IPS-11a (cell line): ENCODE measurements around the gene NR2F2.

Source experiments
- H3K4me3 ChIP-seq: one replicate; pipeline ENCODE4 v1.5.1; 2013; ENCODE audit warnings: low read depth, low read length, control low read depth

Gene NR2F2

DNA sequence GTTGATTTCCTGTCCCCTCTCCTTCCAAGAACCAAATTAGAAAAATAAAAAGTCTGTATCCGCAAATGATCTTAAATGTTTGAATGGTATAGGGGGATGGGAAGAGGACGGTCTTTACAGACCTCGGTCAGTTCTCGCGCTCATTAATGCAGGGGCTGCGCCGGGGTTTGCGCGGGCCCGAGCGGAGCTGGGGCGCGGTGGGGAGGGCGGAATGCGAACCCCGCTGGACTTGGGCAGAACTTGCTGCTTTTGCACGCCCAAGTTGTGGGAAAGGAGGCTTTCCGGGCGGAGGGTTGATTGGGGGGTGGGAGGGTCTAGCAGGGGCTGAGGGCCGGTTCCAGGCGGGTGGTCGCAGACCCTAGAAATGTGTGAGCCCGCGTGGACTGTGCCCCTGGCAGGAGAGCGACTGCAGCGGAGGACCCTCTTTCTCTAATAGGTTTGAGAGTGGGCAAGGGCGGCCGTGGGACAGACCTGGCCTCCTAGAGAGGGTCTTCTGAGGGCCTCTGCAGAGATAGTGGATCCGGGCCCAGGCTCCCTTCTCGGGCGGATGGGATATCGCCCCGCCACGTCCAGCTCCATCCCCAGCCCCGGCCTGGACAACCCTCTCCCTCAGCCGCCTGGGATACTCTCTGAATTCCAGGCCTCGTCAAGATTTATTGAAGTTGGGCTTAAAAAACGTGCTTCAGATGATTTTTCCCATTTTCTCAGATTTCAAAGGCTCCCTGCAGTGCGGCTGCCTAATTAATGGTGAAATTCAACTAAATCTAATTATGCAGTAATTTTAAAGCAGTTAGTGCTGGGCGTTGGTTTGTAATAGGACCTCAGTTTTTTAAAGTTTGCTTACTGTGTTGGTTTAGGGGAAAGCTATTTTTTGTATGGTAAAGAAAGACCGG, 11.3 kb downstream of the NR2F2 start:
- H3K4me3 ChIP-seq = peak overlapping the region; percentile 35

GRCh38 chr15:96342406-96343112, 12.1 kb downstream of the NR2F2 start:
- H3K4me3 ChIP-seq = no peak overlapping the region

- H3K4me3 ChIP-seq = no peak overlapping the region
Measured at GRCh38 chr15:96343113-96344059, 12.9 kb downstream of the NR2F2 start.

- H3K4me3 ChIP-seq = no peak overlapping the region
Measured at GRCh38 chr15:96344060-96344705, 13.7 kb downstream of the NR2F2 start.

- no peak overlapping the region for H3K4me3 ChIP-seq
Measured at GRCh38 chr15:96344706-96345559, 14.4 kb downstream of the NR2F2 start.

DNA sequence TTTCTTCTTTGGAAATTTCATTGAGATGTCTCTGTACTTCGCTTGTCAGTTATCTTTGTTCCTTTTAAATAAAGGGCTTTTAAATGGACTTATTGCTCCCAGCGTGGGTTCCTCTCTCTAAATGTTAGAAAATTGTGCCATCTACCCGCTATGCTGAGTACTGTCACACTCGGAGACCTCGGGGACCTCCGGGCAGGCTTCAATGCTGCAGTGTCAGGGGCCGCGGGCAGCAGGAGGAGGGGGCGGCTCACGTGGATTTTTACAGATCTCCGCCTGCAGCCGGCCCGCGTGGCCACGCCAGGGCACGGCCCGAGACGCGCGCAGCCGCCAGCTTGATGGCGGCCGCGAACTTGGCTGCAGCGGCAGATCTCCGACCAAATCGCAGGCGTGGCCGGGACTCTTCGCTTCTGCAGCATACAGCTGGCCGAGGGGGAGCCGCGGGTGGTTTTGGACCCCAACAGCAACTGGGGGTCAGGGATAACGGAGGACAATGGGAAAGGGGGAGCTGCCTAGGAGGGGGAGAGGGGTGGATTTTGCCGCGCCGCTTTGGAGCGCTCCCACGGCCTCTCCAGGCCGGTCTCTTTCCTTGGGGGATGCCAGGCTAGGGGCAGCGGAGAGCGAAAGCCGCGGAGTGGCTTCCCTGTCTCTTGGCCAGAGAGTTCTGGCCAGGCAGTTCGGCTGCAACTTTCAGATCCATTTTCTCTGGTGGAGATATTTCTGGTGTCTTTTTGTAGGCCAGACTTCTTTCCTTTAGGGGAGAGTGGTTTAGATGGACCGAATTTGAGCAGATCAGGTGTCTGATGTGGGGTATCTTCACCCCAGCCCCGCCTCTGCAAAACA, 15.3 kb downstream of the NR2F2 start:
- H3K4me3 ChIP-seq = no peak overlapping the region

DNA sequence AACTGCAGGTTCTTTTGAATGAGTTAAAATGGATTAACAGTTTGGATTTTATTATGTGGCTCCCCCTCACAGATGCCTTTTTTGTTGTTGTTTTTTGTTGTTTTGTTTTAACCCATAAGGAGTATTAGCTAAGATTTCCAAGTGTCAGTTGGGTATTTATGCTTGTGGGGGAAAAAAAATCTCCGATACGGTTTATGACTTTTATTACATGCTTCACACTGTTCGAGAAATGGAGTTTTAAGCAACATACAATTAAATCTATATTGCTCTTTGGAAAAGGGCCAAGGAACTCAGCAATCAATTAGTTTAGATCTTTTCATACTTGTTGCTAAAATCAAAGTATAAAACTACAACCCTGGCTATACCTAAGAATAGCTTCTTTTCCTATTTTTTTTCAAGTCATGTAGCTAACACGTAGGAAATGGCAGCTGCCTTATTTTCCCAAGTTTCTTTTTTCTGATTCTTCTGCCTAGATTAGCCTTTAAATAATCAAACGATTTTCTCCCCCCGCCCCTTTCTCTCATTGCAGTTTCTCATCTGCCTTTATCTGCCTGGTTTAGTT, 16.0 kb downstream of the NR2F2 start:
- no peak overlapping the region for H3K4me3 ChIP-seq

GRCh38 chr15:96347181-96348111, 16.9 kb downstream of the NR2F2 start:
- H3K4me3 ChIP-seq = no peak overlapping the region

DNA sequence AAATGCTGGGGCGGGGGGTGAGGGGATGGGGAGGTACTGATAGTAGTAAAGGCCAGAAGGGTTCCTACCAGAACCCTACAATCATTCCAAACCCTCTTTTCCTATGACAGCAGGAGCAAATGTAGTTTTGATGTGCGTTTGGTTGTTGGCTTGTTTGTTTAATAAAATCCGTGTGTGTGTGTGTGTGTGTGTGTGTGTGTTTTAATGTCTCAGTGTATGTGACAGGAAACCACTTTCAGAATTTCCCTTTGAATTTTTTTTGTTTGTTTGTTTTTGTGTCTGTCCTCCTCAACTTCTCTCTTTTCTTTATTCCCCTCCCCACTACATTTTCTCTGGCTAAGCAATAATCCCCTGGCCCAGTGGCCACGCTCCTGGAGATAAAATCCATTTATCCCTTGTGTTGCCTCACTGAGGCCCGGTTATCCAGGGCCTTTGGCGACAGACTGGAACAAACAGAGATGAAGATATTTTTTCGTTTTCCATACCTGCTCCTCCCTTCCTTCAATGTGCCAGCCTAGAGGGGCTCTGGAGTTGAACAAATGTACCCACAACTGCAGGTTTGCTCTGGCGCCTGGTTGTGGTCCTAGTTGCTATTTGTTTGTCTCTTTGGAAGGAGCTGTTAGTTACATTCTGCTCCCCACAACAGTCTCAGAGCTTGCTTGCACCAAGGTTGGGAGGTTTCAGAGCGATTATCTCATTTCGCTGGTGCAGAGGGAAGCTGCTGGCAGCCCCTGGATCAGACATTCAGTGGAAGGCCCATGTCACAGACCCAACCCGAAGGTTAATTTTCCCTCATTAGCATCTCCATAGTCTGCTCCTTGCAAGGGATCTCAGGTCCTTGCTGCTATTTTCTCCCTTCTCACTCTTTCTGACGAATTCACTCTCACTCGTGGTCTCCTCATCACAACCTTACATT, 17.9 kb downstream of the NR2F2 start:
- H3K4me3 ChIP-seq = no peak overlapping the region

GRCh38 chr15:96349034-96349856, 18.7 kb downstream of the NR2F2 start:
- H3K4me3 ChIP-seq = no peak overlapping the region

- no peak overlapping the region for H3K4me3 ChIP-seq
Measured at GRCh38 chr15:96349857-96350720, 19.6 kb downstream of the NR2F2 start.

- H3K4me3 ChIP-seq = no peak overlapping the region
Measured at GRCh38 chr15:96350934-96351724, 20.6 kb downstream of the NR2F2 start.

DNA sequence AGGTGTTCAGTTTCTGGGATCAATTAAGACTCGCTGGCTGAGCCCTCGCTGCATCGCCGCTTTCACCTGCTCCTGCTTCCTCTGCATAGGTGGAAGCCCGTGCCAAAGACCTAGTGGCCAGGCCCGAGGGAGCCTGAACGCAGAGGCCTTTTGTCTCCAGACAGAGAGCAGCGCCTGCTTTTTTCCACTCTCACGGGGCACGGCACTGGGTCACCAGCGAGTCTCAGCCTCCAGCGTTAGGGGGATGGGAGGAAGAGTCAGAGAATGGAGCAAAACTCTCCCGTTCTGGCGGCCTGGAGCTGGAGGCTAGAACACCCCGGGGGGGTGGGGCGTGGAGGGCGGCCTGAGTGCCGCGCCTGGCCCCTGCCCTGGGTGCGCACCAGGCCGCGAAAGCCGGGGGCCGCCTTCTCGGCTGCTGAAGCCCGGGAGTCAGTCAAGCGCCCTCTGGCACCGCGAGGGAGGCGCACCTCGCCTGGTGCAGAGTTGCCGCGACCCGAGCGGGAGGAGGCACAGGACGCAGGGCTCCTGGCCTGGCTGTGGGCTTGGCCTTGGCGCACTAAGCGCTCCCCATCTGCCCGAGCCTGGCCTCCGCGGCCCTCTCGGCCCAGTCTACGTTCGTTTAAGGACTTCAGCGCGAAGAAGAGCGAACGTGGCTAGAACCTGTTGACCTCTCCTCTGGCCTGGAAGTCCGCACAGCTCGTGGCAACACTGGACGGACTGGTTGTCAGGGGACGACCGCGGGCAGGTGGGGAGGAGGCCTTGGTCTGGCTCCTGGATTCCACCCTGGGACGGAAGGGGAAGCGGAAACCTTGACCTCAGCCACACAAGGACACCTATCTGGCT, 21.5 kb downstream of the NR2F2 start:
- H3K4me3 ChIP-seq = no peak overlapping the region
